NOMO-1 treated with DMSO at 0.1 percent for 48 hours (cell line): Measurements from ENCODE around the gene PSME3.

Source experiments
- DNase-seq: peaks from one replicate; lab custom pipeline; 2025; ENCODE audit not compliant: unreplicated experiment; lab: John Stamatoyannopoulos, UW

Gene PSME3

DNA sequence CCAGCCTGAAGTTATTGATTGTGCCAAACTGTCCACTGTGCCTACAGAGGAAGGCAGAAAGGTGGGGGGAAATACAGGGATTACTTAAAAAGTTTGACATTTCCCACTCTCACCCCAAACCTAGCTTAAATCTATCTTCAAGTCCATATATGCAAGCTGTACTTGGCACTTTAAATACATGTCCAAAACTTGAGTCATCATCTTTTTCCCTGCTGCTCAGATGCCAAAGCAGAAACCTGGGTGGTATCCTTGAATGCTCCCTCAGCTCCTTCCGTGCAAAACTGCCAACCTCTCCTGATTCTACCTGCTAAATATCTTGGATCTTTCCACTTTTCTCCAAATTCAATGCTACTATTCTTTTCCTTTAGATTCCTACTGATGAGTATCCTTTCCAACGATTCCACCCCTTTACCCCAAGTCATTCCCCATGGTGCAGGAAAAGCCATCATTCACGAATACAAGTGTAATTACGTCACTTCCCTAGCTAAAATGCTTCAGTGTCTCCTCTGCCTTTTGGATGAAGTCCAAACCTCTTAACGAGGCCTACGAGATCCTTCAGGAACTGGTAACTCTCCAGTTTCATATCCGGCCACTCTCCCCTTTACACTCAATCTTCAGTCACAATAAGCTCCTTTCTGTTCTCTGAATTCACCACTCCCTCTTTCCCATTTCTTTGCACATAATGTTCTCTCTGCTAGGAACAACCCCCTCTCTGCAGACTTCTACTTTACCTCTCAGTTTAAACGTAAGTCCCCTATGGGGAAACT is 18.4 kb upstream of the PSME3 start:
- no peak for DNase-seq

DNA sequence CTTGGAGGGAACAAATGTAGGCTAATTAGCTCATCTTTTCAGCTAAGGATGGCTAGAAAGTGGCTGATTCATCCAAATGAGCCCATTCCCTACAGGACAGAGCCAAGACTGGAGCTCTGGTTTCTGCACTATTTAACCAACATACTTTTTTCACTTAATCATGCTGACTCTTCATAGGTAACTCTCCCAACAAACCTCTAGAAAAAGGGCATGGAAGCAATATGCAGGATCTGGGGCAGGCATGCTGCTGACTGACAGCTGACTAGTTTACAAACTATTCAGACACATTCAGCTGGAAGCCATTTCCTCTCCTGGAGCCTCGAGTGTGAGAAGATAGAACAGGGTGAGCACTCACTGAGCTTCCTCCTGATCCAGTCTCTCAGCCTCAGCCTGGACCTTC is 15.3 kb upstream of the PSME3 start:
- DNase-seq: no peak

DNA sequence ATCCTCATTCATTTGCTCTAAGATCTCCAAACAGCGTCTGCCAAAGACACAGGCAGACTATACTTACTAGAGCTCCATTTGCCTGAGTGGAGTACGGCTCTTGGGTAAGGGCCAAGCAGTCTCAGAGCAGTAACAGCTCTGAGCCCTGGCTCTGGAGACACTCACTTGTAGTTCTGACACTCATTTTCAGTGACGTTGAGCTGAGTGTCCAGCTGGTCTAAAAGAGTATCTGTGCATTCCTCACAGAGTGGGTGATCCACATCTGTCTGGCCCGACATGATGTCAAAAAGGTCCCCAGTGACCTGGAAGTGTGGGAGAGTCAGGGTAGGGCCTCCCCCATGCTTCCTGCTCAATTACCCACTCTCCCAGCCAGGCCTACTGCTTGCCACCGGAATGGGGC is 14.8 kb upstream of the PSME3 start:
- DNase-seq: no peak

DNA sequence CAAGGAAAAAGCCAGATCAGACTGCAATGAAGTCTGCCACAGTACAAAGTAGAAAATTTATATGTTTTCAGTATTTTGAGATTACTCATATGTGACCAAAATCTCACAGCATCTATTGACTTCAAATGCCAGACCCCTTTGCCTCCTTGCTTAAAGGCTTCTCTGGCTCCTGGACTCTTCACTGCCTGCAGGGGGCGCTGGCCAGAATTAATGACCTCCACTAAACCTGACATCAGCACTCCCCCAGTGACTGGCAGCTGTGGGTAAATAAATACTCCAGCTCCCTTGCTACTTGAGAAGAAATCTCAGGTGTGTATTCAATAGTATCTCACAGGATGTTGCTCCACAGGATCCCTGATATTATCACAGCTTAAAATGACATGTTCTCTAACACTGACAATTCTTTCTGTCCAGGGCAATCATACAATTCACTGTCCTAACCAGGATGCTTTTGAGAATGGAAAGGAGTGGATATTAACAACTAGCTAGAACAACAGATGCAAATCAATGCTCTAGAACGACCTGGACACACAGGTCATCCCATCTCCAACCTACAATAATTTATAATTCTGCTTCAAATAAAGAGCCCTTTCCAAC is 13.2 kb upstream of the PSME3 start:
- DNase-seq: peak; percentile 49

DNA sequence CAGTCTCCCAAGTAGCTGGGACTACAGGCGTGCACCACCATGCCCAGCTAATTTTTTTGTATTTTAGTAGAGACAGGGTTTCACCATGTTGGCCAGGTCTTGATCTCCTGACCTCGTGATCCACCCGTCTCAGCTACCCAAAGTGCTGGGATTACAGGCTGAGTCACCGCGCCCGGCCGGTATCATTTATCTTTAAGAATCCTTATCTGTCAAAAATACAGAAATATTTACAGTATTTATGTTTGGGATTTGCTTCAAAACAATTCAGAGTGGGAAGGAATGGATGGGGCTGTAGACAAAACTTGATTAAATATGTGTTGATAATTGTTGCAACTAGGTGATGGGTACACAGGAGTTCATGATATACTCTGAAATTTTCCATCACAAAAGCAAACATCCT is 12.0 kb upstream of the PSME3 start:
- DNase-seq: no peak

DNA sequence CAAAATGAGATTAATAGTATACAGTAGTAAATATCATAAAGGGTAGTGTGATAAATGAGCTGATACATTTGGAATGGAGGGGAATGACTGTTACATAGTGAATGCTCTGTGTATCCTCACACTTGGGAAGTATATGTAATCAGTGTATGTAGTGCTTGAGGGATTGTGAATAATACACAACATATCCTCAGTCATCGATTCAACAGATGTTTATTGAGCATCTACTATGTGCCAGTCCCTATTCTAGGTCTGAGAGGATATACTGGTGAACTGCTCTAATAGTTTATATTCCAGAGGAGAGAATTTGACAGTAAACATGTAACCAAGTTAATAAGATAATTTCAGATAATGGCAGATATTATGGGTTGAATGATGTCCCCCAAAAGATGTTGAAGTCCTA is 5.7 kb upstream of the PSME3 start:
- no peak for DNase-seq

DNA sequence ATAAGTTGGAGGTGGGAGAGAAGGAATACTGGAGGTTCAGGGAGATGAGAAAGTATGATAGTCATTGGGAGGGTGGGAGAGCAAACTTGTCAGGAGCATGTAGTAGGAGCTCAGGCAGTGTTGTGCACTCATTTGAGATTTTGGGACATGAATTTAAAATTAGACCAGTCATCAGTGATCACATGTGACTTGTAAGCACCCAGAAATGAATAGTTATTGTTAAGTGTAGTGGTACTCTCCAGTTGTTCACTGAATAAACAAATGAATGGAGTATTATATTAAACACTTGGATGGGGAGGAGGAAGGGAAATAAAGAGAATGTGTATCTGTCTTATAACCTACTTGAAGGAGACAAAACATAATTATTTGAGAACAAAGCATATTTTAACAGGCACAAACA is 2.2 kb upstream of the PSME3 start:
- no peak for DNase-seq

DNA sequence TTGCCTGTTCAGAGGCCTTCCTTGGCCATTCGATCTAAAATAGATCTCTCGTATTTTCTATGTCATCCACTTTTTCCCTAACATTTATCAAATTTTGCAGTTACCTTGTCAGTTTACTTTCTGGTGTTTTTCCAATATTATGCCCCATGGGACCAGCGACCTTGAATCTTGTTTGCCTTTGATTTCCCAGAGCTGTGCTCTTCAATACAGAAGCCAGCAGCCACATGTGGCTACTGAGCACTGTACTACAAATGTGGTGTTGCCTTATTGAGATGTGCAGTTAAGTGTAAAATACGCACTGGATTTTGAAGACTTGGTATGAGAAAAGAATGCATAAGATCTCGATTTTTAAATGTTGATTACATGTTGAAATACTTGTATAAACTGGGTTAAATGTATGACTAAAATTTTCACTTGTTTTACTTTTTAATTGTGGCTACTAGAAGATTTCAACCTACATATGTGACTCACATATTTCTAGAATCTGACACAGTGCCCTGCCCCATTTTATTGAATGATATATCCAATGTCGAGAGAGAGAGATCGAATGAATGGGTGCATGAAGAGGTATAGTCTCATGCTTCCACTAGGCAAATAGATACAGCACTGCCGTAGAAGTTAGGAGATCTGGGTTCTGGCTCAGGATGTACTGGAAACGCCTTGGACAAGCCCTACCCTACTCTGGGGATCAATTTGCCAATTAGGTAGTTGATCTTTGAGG is 824 bp upstream of the PSME3 start:
- no peak for DNase-seq

DNA sequence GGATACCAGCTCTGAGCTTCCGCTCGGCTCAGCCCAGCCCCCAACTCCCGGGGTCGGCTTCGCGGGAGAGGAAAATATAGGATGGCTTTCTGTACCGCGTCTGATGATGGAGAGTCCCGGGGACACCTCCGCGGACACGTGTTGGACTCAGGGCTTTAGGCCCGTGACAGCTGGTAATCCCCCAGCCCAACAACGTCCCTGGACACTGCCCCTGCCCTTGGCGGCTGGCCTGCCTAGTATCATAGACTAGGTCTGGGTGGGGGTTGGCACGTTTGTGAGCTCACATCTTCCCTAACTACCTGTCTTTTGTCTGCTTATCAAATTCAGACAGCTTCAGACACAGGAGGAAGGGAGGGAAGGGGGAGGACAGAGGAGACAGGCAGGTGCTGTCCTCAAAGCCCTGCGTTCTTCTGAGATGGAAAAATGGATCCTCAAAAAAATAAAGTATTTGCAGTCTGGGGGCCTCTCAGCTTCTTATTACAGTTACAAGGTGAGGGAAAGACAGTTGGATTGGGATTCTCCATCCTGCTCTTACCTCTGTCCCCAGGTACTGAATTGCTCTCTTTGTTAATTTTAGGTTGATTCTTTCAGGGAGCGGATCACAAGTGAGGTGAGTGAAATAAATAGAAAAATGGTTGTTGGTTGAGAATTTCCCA is 698 bp downstream of the PSME3 start:
- no peak for DNase-seq

DNA sequence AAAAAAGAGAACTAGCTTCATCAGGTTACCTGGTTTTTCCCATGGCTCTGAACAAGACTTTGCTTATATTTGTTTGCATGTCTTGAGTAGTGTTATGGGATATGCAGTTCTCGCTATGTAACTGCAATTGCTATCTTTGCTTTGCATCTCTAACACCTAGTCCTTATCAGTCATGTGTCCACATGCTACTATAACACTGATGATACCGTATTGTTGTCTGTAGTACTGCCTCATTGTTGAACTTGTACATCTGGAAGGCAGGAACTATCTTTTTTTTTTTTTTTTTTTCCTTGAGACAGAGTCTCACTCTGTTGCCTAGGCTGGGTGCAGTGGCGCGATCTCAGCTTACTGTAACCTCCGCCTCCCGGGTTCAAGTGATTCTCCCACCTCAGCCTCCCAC is 2.5 kb downstream of the PSME3 start:
- peak; percentile 26 for DNase-seq

DNA sequence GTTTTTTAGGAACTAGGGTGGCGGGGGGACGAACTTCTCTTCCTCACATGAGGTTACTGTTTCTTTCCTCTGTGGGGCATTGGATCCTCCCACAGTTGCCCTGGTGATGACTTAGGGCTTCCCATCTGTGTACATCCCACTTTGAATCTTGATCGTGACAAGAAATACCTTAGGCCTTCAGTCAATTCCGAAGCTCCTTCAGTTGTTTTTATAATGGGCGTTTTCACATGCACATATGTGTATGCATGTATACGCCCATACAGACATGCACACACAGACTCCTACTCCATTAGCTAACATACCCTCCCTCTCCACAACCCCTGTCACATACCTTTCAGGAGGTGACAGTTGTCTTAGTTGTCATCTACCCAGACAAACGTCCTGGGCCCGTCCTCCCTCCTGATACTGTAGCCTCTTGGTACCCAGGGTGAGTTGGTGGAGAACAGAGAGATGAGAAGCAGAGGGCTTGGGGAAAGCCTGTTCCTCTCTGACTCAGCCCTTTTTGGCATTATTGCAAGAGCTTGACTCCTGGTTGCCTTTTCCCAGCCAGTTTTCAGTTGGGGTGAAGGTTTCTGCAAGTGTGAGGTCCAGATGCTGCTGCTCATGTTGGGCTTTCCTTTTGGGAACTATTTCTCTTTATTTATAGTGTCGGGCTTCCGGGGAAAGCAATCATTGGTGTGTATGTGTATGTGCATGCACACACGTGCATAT is 8.9 kb downstream of the PSME3 start:
- no peak for DNase-seq

DNA sequence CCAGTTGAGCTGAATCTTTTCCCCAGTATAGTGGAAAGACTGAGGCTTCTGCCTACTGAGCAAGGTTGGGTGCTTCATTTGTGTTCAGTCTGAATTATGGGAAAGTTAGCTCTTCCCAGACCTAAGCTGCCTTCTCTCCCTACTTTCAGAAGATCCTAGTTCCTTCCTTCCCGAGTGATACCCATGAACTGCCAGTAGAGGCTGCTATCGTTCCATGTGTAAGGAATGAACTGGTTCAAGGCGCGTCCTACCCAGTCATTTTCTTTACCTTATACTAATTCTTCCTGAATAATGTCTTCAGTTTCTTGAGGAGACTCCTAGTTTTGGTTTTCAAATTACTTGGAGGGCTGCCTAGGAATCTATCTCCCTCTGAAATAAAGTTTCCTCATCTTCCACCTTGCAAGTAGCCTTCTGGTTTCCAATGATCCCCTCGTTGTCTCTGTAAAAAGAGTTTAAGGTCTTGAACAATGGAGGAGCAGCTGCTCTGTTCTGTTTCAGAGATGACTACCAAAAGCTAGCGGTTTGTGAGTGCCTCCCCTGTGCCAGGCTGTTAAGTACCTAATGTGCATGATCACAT is 10.2 kb downstream of the PSME3 start:
- peak; percentile 47 for DNase-seq

DNA sequence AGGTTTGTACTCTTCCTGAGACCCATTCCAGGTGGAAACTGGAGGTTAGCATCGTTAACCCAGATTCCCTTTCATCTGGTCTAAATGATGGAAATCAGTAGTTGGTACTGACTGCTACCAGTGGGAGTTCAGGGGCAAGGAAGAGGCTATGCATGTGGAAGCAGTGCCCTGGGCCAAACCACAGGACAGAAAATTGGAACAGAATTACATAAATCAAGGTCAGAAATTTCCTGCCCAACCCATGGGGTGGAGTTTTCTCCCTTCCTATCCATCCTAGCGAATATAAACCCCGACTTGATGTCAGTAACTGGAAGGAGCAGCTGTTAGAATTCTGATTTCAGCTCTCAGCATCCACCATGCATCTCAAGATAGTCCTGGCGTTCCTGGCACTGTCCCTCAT is 11.1 kb downstream of the PSME3 start, which contains the start of gene AOC2:
TSS of gene AOC2 (plus strand) at position 310 of the 400 bp plus-strand sequence. CDS start at position 357, 47 bp downstream.
- DNase-seq: no peak

DNA sequence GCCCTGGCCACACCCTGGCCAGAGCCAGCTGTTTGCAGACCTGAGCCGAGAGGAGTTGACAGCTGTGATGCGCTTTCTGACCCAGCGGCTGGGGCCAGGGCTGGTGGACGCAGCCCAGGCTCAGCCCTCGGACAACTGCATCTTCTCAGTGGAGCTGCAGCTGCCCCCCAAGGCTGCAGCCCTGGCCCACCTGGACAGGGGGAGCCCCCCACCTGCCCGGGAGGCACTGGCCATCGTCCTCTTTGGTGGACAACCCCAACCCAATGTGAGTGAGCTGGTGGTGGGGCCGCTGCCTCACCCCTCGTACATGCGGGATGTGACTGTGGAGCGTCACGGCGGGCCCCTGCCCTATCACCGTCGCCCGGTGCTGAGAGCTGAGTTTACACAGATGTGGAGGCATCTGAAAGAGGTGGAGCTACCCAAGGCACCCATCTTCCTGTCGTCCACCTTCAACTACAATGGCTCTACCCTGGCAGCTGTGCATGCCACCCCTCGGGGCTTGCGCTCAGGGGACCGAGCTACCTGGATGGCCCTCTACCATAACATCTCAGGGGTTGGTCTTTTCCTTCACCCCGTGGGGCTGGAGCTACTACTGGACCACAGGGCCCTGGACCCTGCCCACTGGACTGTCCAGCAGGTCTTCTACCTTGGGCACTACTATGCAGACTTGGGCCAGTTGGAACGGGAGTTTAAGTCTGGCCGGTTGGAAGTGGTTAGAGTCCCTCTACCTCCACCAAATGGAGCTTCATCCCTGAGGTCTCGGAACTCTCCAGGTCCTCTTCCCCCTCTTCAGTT is 11.8 kb downstream of the PSME3 start:
- no peak for DNase-seq

DNA sequence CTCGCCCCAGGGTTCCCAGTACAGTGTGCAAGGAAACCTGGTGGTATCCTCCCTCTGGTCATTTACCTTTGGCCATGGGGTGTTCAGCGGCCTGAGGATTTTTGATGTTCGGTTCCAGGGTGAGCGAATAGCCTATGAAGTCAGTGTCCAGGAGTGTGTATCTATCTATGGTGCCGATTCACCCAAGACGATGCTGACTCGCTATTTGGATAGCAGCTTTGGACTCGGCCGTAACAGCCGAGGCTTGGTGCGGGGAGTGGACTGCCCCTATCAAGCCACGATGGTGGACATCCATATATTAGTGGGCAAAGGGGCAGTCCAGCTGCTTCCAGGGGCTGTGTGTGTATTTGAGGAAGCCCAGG is 12.3 kb downstream of the PSME3 start:
- no peak for DNase-seq

DNA sequence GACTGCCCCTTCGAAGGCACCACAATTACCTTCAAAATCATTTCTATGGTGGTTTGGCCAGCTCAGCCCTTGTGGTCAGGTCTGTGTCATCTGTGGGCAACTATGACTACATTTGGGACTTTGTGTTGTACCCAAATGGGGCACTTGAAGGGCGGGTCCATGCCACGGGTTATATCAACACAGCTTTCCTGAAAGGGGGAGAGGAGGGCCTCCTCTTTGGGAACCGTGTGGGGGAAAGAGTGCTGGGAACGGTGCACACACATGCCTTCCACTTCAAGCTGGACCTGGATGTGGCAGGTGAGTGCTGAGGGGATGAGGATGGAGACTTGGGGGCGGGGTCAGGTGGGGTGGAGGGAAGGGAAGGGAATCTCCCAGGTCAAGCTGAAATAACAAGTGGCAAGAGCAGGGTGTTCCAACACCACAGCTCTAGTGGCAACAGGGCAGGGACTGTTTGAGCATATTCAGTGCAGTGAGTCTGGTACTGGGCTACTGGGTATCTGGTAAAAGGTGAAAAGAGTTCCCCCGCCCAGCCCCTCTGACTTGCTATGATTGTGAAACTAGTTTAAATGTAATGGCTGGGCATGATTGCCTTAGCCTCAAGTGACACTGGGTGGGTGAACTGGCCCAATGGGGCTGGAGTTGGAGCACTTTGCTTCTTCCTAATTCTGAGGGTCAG is 12.9 kb downstream of the PSME3 start:
- DNase-seq: peak; percentile 30

DNA sequence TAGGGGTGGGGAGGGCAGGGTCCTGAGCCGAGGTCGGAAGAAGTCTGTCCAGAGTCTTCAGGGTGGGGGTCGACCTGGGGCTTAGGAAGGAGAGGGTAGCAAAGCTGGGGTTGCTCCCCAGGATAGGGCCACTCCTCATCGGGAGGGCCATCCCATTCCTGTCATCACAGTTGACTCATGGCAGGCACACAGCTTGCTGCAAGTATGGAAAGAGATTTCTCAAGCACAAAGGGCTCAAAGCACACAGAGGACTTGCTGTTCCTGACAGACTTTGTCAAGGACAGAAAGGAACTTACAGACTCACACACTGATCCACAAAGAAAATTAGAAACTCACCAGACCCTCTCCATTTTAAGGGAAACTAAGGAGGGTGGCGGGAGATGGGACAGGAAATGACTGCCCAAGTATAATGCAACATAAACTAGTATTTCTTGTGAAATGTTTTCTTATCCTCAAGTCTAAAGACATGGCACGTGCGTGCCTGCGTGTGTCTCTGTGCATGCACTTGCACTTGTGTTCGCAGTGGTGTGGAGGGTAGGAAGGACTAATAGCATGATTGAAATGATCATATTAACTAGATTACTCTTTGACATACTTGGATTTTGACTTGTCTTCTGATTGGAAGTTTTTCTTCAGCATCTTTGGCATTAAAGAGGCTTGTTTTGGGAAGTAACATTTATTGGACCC is 13.5 kb downstream of the PSME3 start:
- no peak for DNase-seq

DNA sequence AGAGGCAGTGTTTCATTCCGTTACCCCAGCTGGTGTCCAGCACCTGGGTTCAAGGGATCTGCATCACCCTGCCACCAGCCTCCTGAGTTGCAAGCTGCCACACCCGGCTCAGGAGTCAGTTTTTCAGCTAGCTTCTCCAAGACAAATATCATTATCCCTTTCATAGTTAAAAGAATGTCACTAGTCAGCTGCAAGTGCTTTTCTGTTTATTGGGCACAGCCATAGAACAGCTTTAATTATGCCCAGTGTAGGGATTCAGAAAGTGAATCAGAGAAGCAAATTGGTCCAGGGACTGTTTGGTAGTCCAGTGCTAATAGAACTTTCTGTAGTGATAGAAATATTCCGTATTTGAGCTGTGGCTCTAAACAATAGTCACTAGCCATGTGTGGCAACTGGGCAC is 14.9 kb downstream of the PSME3 start:
- DNase-seq: no peak

DNA sequence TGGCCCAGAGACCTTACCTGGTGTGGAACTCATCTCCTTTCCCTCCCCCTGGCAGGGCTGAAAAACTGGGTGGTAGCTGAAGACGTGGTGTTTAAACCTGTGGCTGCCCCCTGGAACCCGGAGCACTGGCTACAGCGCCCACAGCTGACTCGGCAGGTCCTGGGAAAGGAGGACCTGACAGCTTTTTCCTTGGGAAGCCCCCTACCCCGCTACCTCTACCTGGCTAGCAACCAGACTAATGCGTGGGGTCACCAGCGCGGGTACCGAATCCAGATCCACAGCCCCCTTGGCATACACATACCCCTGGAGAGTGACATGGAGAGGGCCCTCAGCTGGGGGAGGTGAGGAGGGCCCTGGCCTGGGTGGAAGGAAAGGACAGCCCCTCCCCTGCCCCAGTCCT is 15.8 kb downstream of the PSME3 start:
- no peak for DNase-seq
